HepG2 (cell line): ENCODE measurements around the gene PIM3. TPM values are rescaled to one million over a fixed set of nuclear protein-coding genes. Genes with fewer than 3 reads are reported as not detected.
A peak's percentile ranks its signal among the peaks of the same experiment; 100 is the strongest.

Experiments used
- ARNTL ChIP-seq: sonication (generic); formaldehyde crosslinking; IDR thresholded peaks from 2 replicates; pipeline ENCODE4 v1.4.0; 2020; ENCODE audit warnings: mild to moderate bottlenecking, missing genetic modification reagents
- CCAR2 ChIP-seq: fragments of 200-400 bp; formaldehyde crosslinking; optimal IDR thresholded peaks from 2 replicates; pipeline ENCODE3; 2018; ENCODE audit warnings: low read depth, mild to moderate bottlenecking, low read length, moderate library complexity
- KDM6A ChIP-seq: IDR thresholded peaks from 2 replicates; pipeline ENCODE4 v1.6.1; 2016; ENCODE audit warnings: low read depth
- MATR3 ChIP-seq: sonication (generic); formaldehyde crosslinking; IDR thresholded peaks from 2 replicates; pipeline ENCODE4 v1.4.0; 2020; ENCODE audit warnings: missing genetic modification reagents
- MBD4 ChIP-seq: IDR thresholded peaks from 2 replicates; pipeline ENCODE4 v1.6.1; 2012; ENCODE audit warnings: low read length, inconsistent platforms, borderline replicate concordance
- MIER2 ChIP-seq: IDR thresholded peaks from 2 replicates; pipeline ENCODE4 v1.6.1; 2016; ENCODE audit warnings: missing biosample characterization, missing genetic modification reagents
- SRSF1 ChIP-seq: fragments of 200-400 bp; formaldehyde crosslinking; optimal IDR thresholded peaks from 2 replicates; pipeline ENCODE3; 2017; ENCODE audit warnings: mild to moderate bottlenecking, low read depth, low read length, moderate library complexity
- TBX2 ChIP-seq: sonication (generic); formaldehyde crosslinking; IDR thresholded peaks from 2 replicates; pipeline ENCODE4 v1.5.0; 2020; ENCODE audit warnings: missing genetic modification reagents, mild to moderate bottlenecking, borderline replicate concordance
- WIZ ChIP-seq: sonication (generic); formaldehyde crosslinking; IDR thresholded peaks from 2 replicates; pipeline ENCODE4 v1.5.1; 2020; ENCODE audit warnings: mild to moderate bottlenecking, missing genetic modification reagents
- ZBTB46 ChIP-seq: sonication (generic); formaldehyde crosslinking; IDR thresholded peaks from 2 replicates; pipeline ENCODE4 v1.4.0; 2020; ENCODE audit warnings: mild to moderate bottlenecking, missing genetic modification reagents, borderline replicate concordance
- ZBTB49 ChIP-seq: sonication (generic); formaldehyde crosslinking; IDR thresholded peaks from 2 replicates; pipeline ENCODE4 v1.4.0; 2020; ENCODE audit warnings: missing genetic modification reagents, borderline replicate concordance
- ZNF382 ChIP-seq: sonication (generic); formaldehyde crosslinking; IDR thresholded peaks from 2 replicates; pipeline ENCODE4 v1.5.0; 2020; ENCODE audit warnings: missing genetic modification reagents, mild to moderate bottlenecking, borderline replicate concordance
- ZNF589 ChIP-seq: sonication (generic); formaldehyde crosslinking; conservative IDR thresholded peaks from 2 replicates; pipeline ENCODE4 v1.8.0; 2022; ENCODE audit warnings: mild to moderate bottlenecking, moderate library complexity, missing genetic modification reagents
- ZNF672 ChIP-seq: sonication (generic); formaldehyde crosslinking; IDR thresholded peaks from 2 replicates; pipeline ENCODE4 v1.8.1; 2022; ENCODE audit warnings: missing genetic modification reagents
- ZNF713 ChIP-seq: sonication (generic); formaldehyde crosslinking; IDR thresholded peaks from 2 replicates; pipeline ENCODE4 v1.4.0; 2020; ENCODE audit warnings: mild to moderate bottlenecking, missing genetic modification reagents
- ZNF776 ChIP-seq: sonication (generic); formaldehyde crosslinking; IDR thresholded peaks from 2 replicates; pipeline ENCODE4 v1.4.0; 2020; ENCODE audit warnings: mild to moderate bottlenecking, missing genetic modification reagents
- ZNF790 ChIP-seq: sonication (generic); formaldehyde crosslinking; IDR thresholded peaks from 2 replicates; pipeline ENCODE4 v1.8.0; 2022; ENCODE audit warnings: missing genetic modification reagents, mild to moderate bottlenecking, borderline replicate concordance
- polyA plus RNA-seq, 8 experiments: library from polyadenylated mRNA; depleted of rRNA in 3 of 8; stranded (reverse) in 7 of 8; unstranded in 1 of 8; fragments of >200 nt; fragmentation: Illumina TruSeq in 4 of 8; extraction: Trizol in 4 of 8; gene quantifications; 2 replicates each; pipeline versions ENCODE4 v1.2.1 to v1.2.3, GENCODE V29; 2011 to 2016; ENCODE audit warnings: low read depth in 4 of 8, missing spikeins in 1 of 8, mixed read lengths in 1 of 8; ENCODE audit not compliant: insufficient read depth in 1 of 8
- total RNA-seq, 5 experiments: library from RNA; depleted of rRNA; stranded (reverse); fragments of >200 nt; fragmentation: Illumina TruSeq; extraction: Trizol; gene quantifications; 2 replicates each; pipeline ENCODE4 v1.2.3, GENCODE V29; 2016; ENCODE audit warnings: low read depth in 1 of 5
- TF ChIP-seq, protein P1 (sequence below): sonication (generic); formaldehyde crosslinking; IDR thresholded peaks from 2 replicates; pipeline ENCODE4 v1.4.0; 2020; ENCODE audit warnings: mild to moderate bottlenecking, missing genetic modification reagents
- TF ChIP-seq, protein P2 (sequence below): IDR thresholded peaks from 2 replicates; pipeline ENCODE4 v1.6.1; 2018; ENCODE audit warnings: missing genetic modification reagents, mild to moderate bottlenecking, missing compliant biosample characterization

Gene PIM3
- total and polyA plus RNA-seq, 2 of the 13 experiments (the other 11 are each of a cell fraction or from before 2014, with no cell fraction given) = 21.6 to 31.2 TPM

DNA sequence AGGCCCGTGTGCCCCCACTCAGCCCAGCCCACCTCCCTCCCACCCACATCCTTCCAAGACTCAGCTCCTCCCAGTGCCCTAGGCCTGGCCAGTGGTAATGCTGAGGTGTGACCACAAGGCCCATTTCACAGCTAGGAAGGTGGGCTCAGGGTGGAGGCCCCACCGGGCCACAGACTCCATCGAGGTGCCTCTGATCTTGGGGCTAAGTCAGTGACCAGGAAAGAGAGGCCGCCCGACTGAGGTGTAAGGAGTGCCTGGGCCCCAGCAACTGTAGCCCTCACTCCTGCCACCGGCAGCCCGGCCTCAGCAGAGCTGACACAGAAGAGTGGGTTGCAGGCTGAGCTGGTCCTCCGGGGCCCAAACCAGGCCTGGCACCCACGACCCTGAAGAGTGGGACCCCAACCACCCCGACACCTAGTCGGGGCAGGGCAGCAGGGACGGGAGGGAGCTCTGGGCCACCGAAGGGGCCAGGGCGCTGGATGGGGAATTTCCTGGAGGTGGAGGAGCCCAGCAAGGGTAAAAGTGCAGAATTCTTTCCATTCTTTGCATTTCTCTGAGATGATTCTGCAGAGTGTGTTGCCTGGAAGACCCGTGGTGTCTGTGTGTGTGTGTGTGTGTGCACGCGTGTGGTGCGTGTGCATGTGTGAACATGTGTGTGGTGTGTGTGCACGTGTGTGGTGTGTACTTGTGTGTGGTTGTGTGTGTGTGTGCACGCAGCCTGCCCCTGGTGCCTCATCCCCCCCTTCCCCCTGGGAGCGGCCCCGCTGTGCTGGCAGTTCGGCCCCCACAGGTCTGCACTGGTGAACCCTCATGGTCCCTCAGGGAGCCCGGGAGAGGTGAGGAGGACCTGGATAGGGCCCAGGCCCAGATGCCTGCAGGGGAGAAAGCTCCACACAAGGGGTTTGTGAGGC is 8.3 kb upstream of the PIM3 start (continued):
- TF ChIP-seq, protein P1, sequence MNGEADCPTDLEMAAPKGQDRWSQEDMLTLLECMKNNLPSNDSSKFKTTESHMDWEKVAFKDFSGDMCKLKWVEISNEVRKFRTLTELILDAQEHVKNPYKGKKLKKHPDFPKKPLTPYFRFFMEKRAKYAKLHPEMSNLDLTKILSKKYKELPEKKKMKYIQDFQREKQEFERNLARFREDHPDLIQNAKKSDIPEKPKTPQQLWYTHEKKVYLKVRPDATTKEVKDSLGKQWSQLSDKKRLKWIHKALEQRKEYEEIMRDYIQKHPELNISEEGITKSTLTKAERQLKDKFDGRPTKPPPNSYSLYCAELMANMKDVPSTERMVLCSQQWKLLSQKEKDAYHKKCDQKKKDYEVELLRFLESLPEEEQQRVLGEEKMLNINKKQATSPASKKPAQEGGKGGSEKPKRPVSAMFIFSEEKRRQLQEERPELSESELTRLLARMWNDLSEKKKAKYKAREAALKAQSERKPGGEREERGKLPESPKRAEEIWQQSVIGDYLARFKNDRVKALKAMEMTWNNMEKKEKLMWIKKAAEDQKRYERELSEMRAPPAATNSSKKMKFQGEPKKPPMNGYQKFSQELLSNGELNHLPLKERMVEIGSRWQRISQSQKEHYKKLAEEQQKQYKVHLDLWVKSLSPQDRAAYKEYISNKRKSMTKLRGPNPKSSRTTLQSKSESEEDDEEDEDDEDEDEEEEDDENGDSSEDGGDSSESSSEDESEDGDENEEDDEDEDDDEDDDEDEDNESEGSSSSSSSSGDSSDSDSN (CRISPR knock-in tag) = peak; percentile 77
- no peak for TF ChIP-seq MATR3 (CRISPR knock-in tag)
- TF ChIP-seq MBD4 = no peak
- TF ChIP-seq KDM6A (CRISPR knock-in tag) = 0 out of 2 replicates have a peak, but pooled peaks have one; percentile 38
- no peak for TF ChIP-seq ZNF382 (CRISPR knock-in tag)
- TF ChIP-seq ARNTL (CRISPR knock-in tag) = peak; percentile 87; the same call in 1 of the 2 replicates
- TF ChIP-seq CCAR2 = no peak
- TF ChIP-seq, protein P2, sequence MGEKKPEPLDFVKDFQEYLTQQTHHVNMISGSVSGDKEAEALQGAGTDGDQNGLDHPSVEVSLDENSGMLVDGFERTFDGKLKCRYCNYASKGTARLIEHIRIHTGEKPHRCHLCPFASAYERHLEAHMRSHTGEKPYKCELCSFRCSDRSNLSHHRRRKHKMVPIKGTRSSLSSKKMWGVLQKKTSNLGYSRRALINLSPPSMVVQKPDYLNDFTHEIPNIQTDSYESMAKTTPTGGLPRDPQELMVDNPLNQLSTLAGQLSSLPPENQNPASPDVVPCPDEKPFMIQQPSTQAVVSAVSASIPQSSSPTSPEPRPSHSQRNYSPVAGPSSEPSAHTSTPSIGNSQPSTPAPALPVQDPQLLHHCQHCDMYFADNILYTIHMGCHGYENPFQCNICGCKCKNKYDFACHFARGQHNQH (CRISPR knock-in tag) = no peak
- peak; percentile 47; the same call in 1 of the 2 replicates for TF ChIP-seq TBX2 (CRISPR knock-in tag)
- TF ChIP-seq ZNF713 (CRISPR knock-in tag) = 0 out of 2 replicates have a peak, but pooled peaks have one; percentile 70
- no peak for TF ChIP-seq ZBTB49 (CRISPR knock-in tag)
- no peak for TF ChIP-seq ZNF776 (CRISPR knock-in tag)
- TF ChIP-seq ZNF589 (CRISPR knock-in tag) = no peak
- TF ChIP-seq ZBTB46 = no peak; the same call in 1 of the 2 replicates
- no peak for TF ChIP-seq SRSF1
- TF ChIP-seq WIZ (CRISPR knock-in tag) = no peak
- TF ChIP-seq ZNF790 = no peak
- TF ChIP-seq MIER2 (CRISPR knock-in tag) = no peak
- no peak for TF ChIP-seq ZNF672 (CRISPR knock-in tag)
- TF ChIP-seq, all 625 proteins: peak for 177
